CD4-positive, alpha-beta T cell (primary cell): ENCODE measurements around the gene ADK. TPM values are rescaled to one million over a fixed set of nuclear protein-coding genes. Genes with fewer than 3 reads are reported as not detected.

Experiments
- ATAC-seq: fragments of 200-7000 bp; cut with Tn5 transposase; one replicate; pipeline ENCODE4 v1.10.0; 2022; ENCODE audit warnings: mild to moderate bottlenecking; ENCODE audit not compliant: poor library complexity
- CTCF ChIA-PET: fragments of 350-600 bp; sonication (Branson Sonifier 250); formaldehyde crosslinking; loops from one replicate; lab custom pipeline; 2021; ENCODE audit warnings: antibody characterized with exemption, inconsistent platforms; lab: Charles Lee
- POLR2A ChIA-PET: fragments of 350-600 bp; sonication (Branson Sonifier 250); formaldehyde crosslinking; loops from one replicate; lab custom pipeline; 2021; ENCODE audit warnings: antibody characterized with exemption, inconsistent platforms; lab: Charles Lee
- DNase-seq, 14 experiments: peaks; one replicate each; pipeline ENCODE4 v3.0.0-alpha.2; 2013 to 2020; ENCODE audit warnings: mixed read lengths in 2 of 14
- H3K27ac ChIP-seq, 2 donors: one replicate each; pipeline versions ENCODE4 v1.5.1 to v1.7.0; 2013; ENCODE audit warnings: low read length in 2 of 2, low read depth in 1 of 2, mild to moderate bottlenecking in 1 of 2
- H3K27me3 ChIP-seq, 2 experiments: 1 replicate in 1 of 2; 2 replicates in 1 of 2; pipeline versions ENCODE4 v1.6.1 to v1.7.0; 2013; ENCODE audit warnings: low read length in 2 of 2, control low read depth in 1 of 2, mild to moderate bottlenecking in 1 of 2, moderate library complexity in 1 of 2; ENCODE audit not compliant: insufficient read depth in 2 of 2, control insufficient read depth in 1 of 2
- H3K36me3 ChIP-seq: one replicate; pipeline ENCODE4 v1.6.1; 2013; ENCODE audit warnings: low read length, control low read depth; ENCODE audit not compliant: insufficient read depth
- H3K4me1 ChIP-seq: one replicate; pipeline ENCODE4 v1.6.1; 2013; ENCODE audit warnings: low read length, control low read depth; ENCODE audit not compliant: insufficient read depth
- H3K4me3 ChIP-seq: one replicate; pipeline ENCODE4 v1.5.1; 2013; ENCODE audit warnings: mild to moderate bottlenecking, low read length, moderate library complexity
- H3K9me3 ChIP-seq, 2 experiments: 1 replicate in 1 of 2; 2 replicates in 1 of 2; pipeline versions ENCODE4 v1.6.1 to v1.7.0; 2013; ENCODE audit warnings: low read length in 2 of 2, mild to moderate bottlenecking in 2 of 2, control low read depth in 1 of 2, moderate library complexity in 1 of 2; ENCODE audit not compliant: control insufficient read depth in 1 of 2, insufficient read depth in 1 of 2
- H3K27ac Mint-ChIP-seq: one replicate; pipeline ENCODE4 v1.8.0; 2020; ENCODE audit warnings: mixed read lengths
- H3K27me3 Mint-ChIP-seq: one replicate; pipeline ENCODE4 v1.8.0; 2021; ENCODE audit warnings: mixed read lengths
- H3K36me3 Mint-ChIP-seq: one replicate; pipeline ENCODE4 v1.8.0; 2021; ENCODE audit warnings: low read depth, mixed read lengths
- H3K4me1 Mint-ChIP-seq: one replicate; pipeline ENCODE4 v1.8.0; 2021; ENCODE audit warnings: low read depth, mixed read lengths
- H3K4me3 Mint-ChIP-seq: one replicate; pipeline ENCODE4 v1.8.0; 2020; ENCODE audit warnings: mild to moderate bottlenecking, mixed read lengths
- H3K9me3 Mint-ChIP-seq: one replicate; pipeline ENCODE4 v1.8.0; 2020; ENCODE audit warnings: mixed read lengths
- CTCF ChIP-seq: fragments of 200-600 bp; IDR thresholded peaks from one replicate; pipeline ENCODE4 v1.8.0; 2022; ENCODE audit warnings: antibody characterized with exemption, mild to moderate bottlenecking
- intact Hi-C, 2 experiments: fragments of 100-400 bp; cut with DNase I in 1 of 2; cut with micrococcal nuclease in 1 of 2; formaldehyde crosslinking; loops; one replicate each; pipeline versions ENCODE4 v1.15.1 to v1.9.0; 2023 to 2025; cut with DNase I, micrococcal nuclease
- total RNA-seq, 174 experiments: library from RNA in 2 of 174; stranded (reverse) in 2 of 174; gene quantifications; one replicate each; pipeline ENCODE4 v1.2.3 and lab custom pipeline; 2021 to 2026

ADK gene
- total RNA-seq, 2 experiments from 2014 or later: 15.3 to 17.6 TPM

- Histone ChIP-seq H3K36me3 (peaks cover 2% of the 10 kb centered on the region), H3K9me3 (no peaks in the 10 kb centered on the region)
- TF ChIP-seq CTCF: no peak
Observed at GRCh38 chr10:74334221-74334620, 183.2 kb downstream of the ADK start.

GRCh38 chr10:74335501-74335900, 184.5 kb downstream of the ADK start:
- no peak overlapping the region for H3K27ac ChIP-seq
- intact Hi-C loops: no loop called here
- Mint-ChIP-seq H3K27ac (no peak overlapping the region), H3K4me3 (no peak overlapping the region), H3K27me3 (no peaks in the 10 kb centered on the region), H3K4me1 (peaks cover 8% of the 10 kb centered on the region), H3K9me3 (no peaks in the 10 kb centered on the region), H3K36me3 (peaks cover 28% of the 10 kb centered on the region)
- H3K9me3 ChIP-seq: no peaks in the 10 kb centered on the region
- no peak for TF ChIP-seq CTCF
- ChIA-PET POLR2A (no interaction called here), CTCF (no interaction called here)
- no peaks in the 10 kb centered on the region for H3K4me1 ChIP-seq
- H3K27me3 ChIP-seq: no peaks in the 10 kb centered on the region
- DNase-seq: no peak
- ATAC-seq: no peak
- H3K4me3 ChIP-seq: no peak overlapping the region
- H3K36me3 ChIP-seq: peaks cover 2% of the 10 kb centered on the region

More at GRCh38 chr10:74334221-74334620, 183.2 kb downstream of the ADK start:
- H3K27me3 ChIP-seq: no peaks in the 10 kb centered on the region
- no peak overlapping the region for H3K4me3 ChIP-seq
- H3K4me1 ChIP-seq: no peaks in the 10 kb centered on the region
- intact Hi-C loops: no loop called here
- no peaks in the 10 kb centered on the region for H3K27me3 Mint-ChIP-seq
- CTCF ChIA-PET: no interaction called here
- no peak overlapping the region for H3K4me3 Mint-ChIP-seq
- H3K36me3 Mint-ChIP-seq: peaks cover 28% of the 10 kb centered on the region
- ATAC-seq (no peak), DNase-seq (no peak)
- H3K27ac ChIP-seq: no peak overlapping the region
- H3K9me3 Mint-ChIP-seq: no peaks in the 10 kb centered on the region
- H3K27ac Mint-ChIP-seq: no peak overlapping the region
- H3K4me1 Mint-ChIP-seq: peaks cover 8% of the 10 kb centered on the region
- POLR2A ChIA-PET: no interaction called here

DNA sequence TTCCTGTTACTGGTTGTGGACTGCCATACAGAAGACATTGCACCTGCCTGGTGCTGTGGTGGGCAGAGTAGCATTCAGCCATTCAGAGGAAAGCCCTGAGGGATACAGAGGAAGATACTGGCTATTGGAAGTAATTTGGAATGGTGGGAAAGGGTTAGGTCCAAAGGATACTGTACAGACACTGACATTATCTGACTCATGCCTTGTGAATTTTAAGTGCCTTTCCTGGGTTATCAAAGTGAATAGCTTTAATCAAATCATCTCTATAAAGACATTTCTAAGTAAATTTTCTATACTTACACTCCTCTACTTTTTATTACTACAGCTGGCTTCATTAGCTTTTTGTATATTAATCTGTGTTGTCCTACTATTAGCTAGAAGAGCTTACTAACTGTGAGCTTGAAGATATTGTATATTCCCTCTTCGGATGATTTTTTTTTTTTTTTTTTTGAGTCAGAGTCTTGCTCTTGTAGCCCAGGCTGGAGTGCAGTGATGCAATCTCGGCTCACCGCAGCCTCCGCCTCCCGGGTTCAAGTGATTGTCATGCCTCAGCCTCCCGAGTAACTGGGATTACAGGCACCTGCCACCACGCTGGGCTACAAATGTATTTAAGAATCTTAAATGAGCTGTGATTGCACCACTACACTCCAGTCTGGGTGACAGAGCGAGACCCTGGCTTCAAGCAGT, 186.5 kb downstream of the ADK start:
- ChIA-PET CTCF (interaction anchor here (0.6 to 1.3 kb wide), 2 partner anchors 8 to 454 kb away, joined by 3 to 5 read pairs; no protein-coding TSS in a partner anchor), POLR2A (interaction anchor here (0.8 kb wide), 1 partner anchor 10 kb away, joined by 4 read pairs; no protein-coding TSS in a partner anchor)
- no peaks in the 10 kb centered on the region for H3K36me3 ChIP-seq
- H3K9me3 ChIP-seq: peaks cover 2% of the 10 kb centered on the region in 2 experiments
- TF ChIP-seq CTCF: no peak
- intact Hi-C loops: no loop called here
- H3K9me3 Mint-ChIP-seq: no peaks in the 10 kb centered on the region
- H3K27me3 ChIP-seq: no peaks in the 10 kb centered on the region
- no peak for ATAC-seq
- no peak overlapping the region for H3K27ac Mint-ChIP-seq
- H3K4me1 Mint-ChIP-seq: peaks cover 8% of the 10 kb centered on the region
- no peak overlapping the region for H3K4me3 ChIP-seq
- H3K27me3 Mint-ChIP-seq: no peaks in the 10 kb centered on the region
- no peak for DNase-seq
- H3K36me3 Mint-ChIP-seq: peaks cover 29% of the 10 kb centered on the region
- no peaks in the 10 kb centered on the region for H3K4me1 ChIP-seq
- no peak overlapping the region for H3K27ac ChIP-seq
- H3K4me3 Mint-ChIP-seq: no peak overlapping the region
